ENCODE measurements around the gene ARHGAP26. TPM values are rescaled to one million over a fixed set of nuclear protein-coding genes. Genes with fewer than 3 reads are reported as not detected.
A peak's percentile ranks its signal among the peaks of the same experiment; 100 is the strongest.
"Not testable (repeated sequence)": the region's sequence is repeated elsewhere in the genome, so short reads cannot be mapped to it uniquely, and the experiment has no call there.

ARHGAP26 gene
- total and polyA plus RNA-seq, 7 donors: 2.5 to 28.7 (median 12.0) TPM

- H3K4me3 ChIP-seq: no peak overlapping the region
- 90 to 92% (median 91%) methylated on average over 5 of the region's 5 CpGs for WGBS, 3 donors
- no peaks in the 10 kb centered on the region for H3K27me3 ChIP-seq (ENCODE audit: insufficient read depth in 3 of 3, low read length in 2 of 3)
- H3K36me3 ChIP-seq (ENCODE audit: insufficient read depth in 1 of 2, low read depth in 1 of 2): no peaks in the 10 kb centered on the region
- intact Hi-C loops (cut with DNase I): loop anchor here in 1 of 2 donors (5.0 kb wide), 1 partner anchor 34 kb away; no protein-coding TSS in a partner anchor
- H3K4me1 ChIP-seq: peaks cover 29% of the 10 kb centered on the region
- no peak overlapping the region for H3K27ac ChIP-seq
- ATAC-seq (peak in 1 of 4 donors; percentile 45), DNase-seq (no peak)
- no peaks in the 10 kb centered on the region for H3K9me3 ChIP-seq
- no peak for TF ChIP-seq CTCF (IDR thresholded peaks at IDR 0.05)
Measured at GRCh38 chr5:142961440-142962173, 191.4 kb downstream of the ARHGAP26 start.

- ATAC-seq: no peak
- Histone ChIP-seq H3K27ac (no peak overlapping the region), H3K4me3 (no peak overlapping the region), H3K4me1 (peaks cover 23% of the 10 kb centered on the region), H3K27me3 (ENCODE audit: insufficient read depth in 3 of 3, low read length in 2 of 3) (no peaks in the 10 kb centered on the region), H3K9me3 (no peaks in the 10 kb centered on the region), H3K36me3 (ENCODE audit: insufficient read depth in 1 of 2, low read depth in 1 of 2) (no peaks in the 10 kb centered on the region)
- 93 to 100% (median 97%) methylated on average over 1 of the region's 1 CpG for WGBS, 3 donors
- DNase-seq: no peak
- intact Hi-C loops (cut with DNase I): loop anchor here in 1 of 2 donors (5.0 kb wide), 1 partner anchor 35 kb away; no protein-coding TSS in a partner anchor
- TF ChIP-seq CTCF (IDR thresholded peaks at IDR 0.05): no peak
Measured at GRCh38 chr5:142962174-142962533, 192.0 kb downstream of the ARHGAP26 start.

- H3K9me3 ChIP-seq; H3K4me1 ChIP-seq; H3K27ac ChIP-seq; H3K27me3 ChIP-seq (ENCODE audit: insufficient read depth in 3 of 3, low read length in 2 of 3); intact Hi-C loops (cut with DNase I); H3K4me3 ChIP-seq; H3K36me3 ChIP-seq (ENCODE audit: insufficient read depth in 1 of 2, low read depth in 1 of 2): not testable (repeated sequence)
- 32 to 56% (median 38%) methylated on average over 16 to 17 of the region's 17 CpGs for WGBS, 3 donors
- TF ChIP-seq CTCF (IDR thresholded peaks at IDR 0.05): peak; percentile 62
- peak in 1 of 4 donors; percentile 50 for ATAC-seq
- peak; percentile 33 to 60 for DNase-seq
Measured at GRCh38 chr5:142965258-142966120, 195.3 kb downstream of the ARHGAP26 start.

- ATAC-seq: no peak
- no peak for DNase-seq
- no peak overlapping the region for H3K27ac ChIP-seq
- no peak overlapping the region for H3K4me3 ChIP-seq
- 84 to 91% (median 90%) methylated on average over 3 of the region's 3 CpGs for WGBS, 3 donors
- H3K36me3 ChIP-seq (ENCODE audit: insufficient read depth in 1 of 2, low read depth in 1 of 2): no peaks in the 10 kb centered on the region
- H3K27me3 ChIP-seq (ENCODE audit: insufficient read depth in 3 of 3, low read length in 2 of 3): no peaks in the 10 kb centered on the region
- intact Hi-C loops (cut with DNase I): no loop called here
- H3K4me1 ChIP-seq: no peaks in the 10 kb centered on the region
- TF ChIP-seq CTCF (IDR thresholded peaks at IDR 0.05): no peak
- H3K9me3 ChIP-seq: no peaks in the 10 kb centered on the region
Measured at GRCh38 chr5:142966121-142966420, 195.9 kb downstream of the ARHGAP26 start.
